ENCODE measurements around the gene FCMR.

FCMR gene, protein sequence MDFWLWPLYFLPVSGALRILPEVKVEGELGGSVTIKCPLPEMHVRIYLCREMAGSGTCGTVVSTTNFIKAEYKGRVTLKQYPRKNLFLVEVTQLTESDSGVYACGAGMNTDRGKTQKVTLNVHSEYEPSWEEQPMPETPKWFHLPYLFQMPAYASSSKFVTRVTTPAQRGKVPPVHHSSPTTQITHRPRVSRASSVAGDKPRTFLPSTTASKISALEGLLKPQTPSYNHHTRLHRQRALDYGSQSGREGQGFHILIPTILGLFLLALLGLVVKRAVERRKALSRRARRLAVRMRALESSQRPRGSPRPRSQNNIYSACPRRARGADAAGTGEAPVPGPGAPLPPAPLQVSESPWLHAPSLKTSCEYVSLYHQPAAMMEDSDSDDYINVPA
- long read RNA-seq, donor 1 = 0 reads
- long read RNA-seq, donor 2 = 0 reads
- long read RNA-seq, donor 3 = 0 reads
- long read RNA-seq, donor 4 = 0 reads
- long read RNA-seq, donor 5, partial matches to known transcripts = 0 of 1 reads
- long read RNA-seq, donor 5, other reads (novel, unspliced or antisense) = 0 of 1 reads
- long read RNA-seq, donor 6, partial matches to known transcripts = 0 of 1 reads
- long read RNA-seq, donor 6, other reads (novel, unspliced or antisense) = 0 of 1 reads
- long read RNA-seq, donor 7, partial matches to known transcripts = 0 of 2 reads
- long read RNA-seq, donor 7, other reads (novel, unspliced or antisense) = 0 of 2 reads
- long read RNA-seq, donor 8 = 0 reads

DNA sequence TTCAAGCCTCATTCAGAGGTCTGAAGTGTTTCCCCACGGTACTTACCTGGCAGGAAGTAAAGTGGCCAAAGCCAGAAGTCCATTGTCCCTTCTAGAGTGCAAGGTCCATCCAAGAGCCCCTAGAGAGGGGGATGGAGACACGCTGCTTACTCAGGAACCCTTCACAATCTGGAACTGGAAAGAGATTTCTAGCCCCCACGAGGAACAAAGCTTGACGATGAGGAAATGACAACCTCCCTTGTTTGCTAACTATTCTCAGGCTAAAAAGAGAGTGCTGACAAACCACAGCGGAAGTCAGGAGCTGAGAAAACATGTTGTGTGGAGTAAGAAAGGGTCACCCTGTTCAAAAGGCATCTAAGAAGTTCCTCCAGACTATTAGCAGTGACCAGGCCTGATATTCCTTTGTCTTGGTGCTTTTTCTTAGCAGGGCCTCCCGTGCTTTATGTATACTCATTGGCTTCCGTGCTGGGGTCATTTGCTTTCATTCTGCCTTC is at the start of gene FCMR:
Gene FCMR, minus strand, starts transcription at position 170 of the 494 bp plus-strand sequence. Its CDS starts 87 bp downstream, at position 83.
- DNase-seq = no peak

DNA sequence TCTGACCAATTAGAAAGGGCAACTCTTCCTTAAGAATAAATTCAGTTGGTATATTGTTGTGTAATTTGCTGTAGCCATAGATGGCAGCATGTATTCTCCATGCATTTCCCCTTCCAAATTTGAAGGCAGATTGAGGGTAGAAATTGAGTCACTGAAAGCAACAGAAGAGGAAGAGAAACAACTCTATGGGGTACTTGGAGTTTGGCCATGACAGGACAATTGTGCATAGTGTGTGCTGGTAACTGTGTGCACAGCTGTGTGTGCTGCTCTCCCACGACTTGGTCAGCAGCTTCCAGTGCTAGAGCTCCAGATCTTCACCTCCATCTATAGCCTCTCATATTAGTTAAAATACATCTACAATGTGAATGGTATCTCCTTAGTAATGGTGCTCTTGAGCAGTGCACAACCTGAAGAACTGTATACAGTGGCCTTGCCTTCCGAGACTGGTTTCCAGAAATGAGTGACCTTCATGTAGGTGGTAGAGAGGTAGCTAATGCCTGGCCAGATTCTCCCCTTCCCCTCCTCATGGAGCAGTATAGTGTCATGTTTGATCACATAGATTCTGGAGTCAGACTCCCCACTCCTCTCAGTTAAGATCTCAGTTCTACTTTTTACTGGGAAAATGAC is 49.4 kb upstream of the FCMR start:
- no peak for DNase-seq

DNA sequence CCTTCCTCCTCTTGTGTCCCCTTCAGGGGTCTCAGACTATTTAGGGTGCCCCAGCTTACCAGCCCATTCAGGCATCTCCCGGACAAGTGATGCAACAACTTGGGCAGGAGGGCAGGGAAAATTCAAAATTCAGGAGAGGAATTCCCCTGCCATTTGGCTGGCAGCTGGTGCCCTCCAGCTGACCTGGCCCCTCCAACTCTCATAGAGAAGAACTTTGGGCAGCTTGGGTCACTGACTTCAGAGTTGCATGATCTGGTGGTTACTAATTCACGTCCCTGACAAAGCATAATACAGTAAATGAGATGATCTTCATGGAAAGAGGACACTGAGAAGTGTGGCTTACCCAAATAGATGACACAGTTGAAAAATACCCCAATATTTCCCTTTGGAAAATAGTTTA is 48.7 kb upstream of the FCMR start, which contains the start of gene FCAMR:
Gene FCAMR, minus strand, starts transcription at position 15 of the 400 bp plus-strand sequence. CDS start 335 bp downstream, outside the sequence.
- no peak for DNase-seq

DNA sequence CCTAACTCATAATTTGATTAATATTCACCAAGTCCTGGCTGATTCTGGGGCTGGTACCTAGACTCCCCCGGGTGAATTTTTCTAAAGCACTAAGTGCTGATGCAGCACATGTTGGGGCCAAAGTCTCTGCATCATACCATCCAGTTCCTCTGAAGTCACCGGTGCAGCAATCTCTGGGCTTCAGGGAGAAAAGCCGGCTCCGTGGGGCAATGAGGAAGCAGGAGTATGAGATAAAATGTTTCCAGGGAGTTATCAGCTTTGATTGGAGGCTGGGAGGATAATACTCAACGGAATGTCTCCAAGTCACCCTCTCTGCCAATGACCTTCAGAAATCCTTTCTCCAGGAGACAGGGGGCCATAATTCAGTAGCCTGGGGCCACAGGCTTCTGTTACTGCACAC is 47.3 kb upstream of the FCMR start:
- DNase-seq = no peak

DNA sequence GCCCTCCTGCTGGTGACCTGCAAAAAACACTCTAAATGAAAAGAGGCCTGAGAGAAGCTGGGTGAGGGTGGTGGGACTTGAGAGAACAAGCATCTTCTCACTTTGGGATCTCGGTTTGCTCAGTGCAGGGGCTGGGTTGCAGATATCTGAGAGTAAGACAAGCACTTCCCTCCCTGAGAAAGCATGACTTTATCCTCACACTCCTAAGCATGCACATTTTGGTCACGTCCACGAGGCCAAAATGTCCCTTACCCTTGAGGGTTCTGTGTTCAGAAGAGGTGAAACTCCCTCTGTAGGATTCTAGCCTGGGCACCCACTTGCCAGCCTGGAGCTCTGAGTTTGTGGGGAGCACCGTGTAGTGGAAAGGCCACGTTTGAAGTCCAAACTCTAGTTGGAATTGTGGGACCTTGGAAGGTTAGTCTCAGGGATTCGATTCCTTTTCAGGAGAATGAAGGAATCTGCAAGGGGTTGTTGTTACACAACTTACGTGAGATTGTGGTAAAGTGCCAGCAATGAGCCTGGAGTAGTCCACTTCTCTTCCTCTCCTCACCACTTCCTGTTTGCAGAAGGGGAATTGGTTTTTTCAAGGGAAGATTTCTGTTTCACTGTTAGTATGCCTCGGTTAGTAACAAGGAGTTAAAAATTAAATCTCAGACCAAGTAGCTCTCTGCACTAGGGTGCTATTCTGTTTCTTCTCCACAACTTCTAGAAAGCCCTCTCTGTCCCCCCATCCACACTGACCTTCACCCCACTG is 45.5 kb upstream of the FCMR start:
- no peak for DNase-seq

DNA sequence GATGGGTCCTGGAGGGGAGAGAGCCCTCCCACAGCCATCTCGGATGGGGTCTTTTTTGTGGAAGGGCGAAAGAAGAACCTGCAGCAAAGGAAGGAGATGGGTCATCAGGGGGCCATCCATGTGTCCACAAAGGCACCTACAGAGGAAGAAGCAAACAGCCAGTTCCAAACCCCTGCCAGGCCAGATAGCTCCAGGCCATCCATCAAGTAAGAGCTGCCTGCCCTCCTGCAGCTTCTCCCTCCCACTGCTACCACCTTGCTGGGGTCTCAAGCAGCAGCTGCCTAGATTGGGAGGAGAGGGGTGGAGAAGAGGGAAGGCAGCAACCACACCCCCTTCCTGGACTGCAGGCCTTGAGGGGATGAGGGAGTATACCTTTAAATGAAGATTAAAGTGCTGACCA is 44.0 kb upstream of the FCMR start:
- DNase-seq = no peak

DNA sequence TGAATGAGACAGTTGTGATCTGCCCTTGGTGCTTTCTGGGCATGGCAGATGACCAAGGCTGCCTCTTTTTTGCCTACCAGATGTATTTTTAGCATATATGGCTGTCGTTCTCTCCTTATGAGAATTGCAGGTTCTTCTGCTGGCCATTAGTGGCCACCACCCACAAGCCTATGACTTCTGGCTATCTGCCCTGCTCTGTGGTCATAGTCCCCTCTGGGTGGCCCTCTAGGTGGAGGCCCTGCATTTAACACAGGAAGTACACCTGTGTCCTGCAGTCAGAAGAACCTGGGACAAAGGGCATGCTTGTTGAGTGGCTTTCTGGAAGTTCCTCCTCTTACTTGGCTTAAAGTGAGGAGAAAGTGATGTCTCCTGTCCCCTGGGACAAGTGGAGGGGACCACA is 42.0 kb upstream of the FCMR start:
- DNase-seq = no peak

DNA sequence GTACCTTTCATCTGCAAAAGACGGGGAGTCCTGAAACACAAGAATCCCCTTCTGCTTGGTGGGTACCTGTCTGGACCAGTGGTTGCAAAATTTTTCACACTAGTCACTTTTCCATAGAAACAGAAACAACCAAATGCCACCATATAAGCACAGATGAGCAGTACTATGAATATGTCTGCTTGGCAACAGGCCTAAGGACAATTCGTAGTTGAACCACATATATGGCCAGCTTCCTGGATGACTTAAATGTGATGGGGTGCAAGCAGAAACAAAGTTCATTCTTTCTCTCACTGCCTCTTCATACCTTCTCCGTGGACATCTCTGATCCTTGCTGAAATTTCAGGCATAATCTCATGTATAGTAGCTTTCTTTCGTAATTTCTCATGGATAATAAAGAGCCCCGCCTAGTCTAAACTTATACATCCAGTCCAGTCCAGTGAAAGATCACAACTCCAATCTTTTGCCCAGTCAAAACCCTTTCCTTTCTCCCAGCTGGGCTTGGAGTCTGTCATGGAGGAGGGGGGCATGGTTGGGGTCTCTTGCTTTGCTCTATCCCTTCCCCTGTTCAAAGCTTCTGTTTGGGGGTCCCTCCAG is 41.5 kb upstream of the FCMR start:
- no peak for DNase-seq

DNA sequence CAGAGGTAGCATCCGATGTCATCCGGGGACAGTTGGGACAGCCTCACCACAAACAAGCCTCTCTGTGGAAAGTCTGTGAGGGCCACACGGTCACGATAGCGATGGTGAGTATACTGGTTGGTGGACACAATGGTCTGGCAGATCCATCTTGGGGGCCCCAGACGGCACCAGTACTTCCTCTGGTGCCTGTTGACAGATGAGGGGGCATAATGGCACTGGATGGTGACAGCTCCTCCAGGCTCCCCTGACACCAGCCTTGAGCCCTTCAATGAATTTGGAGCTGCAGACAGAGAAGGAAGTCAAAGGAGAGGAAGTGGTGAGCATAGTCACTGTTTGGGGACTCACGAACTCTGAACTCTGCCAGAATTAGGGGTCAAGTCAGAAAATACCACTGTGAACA is 40.5 kb upstream of the FCMR start:
- DNase-seq = no peak

DNA sequence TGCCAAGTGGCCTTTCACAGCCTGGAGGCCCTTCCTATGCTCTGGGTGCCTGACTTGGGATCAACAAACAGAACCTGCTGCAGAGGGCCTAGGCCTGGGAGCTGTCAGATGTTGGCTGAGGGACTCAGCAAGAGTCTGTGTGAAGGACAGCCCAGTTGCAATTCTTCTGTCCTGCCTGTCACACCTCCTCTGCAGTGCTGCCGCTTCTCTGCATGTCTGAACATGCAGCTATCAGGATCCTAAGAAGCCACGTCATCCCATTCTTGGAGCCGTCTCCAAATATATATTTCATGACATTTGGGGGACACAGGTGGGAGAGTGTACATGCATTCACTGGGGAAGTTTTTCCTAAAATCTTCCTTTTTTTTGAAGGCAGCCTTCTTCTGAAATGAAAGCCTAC is 39.9 kb upstream of the FCMR start:
- no peak for DNase-seq

DNA sequence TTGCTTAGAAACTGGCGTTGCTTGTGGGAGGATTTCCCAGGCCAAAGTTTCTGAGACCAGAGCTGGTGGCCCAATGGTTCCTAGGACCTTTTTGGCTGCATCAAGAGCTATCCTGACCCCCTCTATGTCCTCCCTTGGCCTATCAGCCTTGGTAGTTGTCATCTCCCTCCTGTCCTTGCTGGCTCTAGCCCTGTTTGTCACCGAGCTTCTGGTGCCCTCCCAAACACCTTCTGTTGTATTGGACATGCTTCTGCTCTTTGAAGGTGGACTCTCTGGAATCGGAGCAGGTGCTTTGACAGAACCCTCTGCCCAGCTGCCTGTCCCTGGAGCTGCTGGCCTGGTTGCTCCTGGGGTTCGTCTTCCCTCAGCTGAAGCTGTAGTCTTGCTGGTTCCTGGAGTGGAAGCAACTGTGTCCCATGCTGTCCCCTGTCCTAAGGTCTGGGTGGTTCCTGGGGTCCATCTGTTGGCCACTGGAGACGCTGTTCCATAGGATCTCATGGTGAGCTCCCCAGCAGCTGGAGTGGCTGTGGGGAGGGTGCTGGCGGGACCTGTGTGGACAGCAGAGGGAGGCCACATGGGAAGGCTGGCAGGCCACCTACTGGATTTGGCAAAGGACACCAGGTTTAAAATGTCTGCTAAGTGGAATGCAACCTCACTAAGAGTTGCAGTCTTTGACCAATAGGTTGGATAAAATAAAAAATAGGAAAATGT is 39.1 kb upstream of the FCMR start:
- DNase-seq = no peak

DNA sequence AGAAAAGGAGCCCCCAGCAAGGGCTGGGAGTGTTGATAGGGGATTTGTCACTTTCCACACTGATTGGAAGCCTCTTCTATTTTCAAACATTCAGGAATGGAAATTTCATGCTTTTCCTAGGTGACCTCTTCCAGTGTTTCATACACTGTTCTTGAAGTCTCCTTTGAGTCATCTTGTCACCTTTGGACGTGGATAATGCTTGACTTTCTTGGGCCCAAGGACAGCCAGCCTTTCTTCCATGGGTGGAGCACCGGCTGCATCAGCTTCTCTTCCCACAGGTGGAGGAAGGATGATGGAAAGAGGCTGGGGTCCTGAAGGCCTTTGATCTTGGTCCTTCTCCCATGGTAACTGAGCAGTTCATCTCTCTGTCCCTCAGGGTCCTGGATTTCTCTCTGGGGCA is 36.4 kb upstream of the FCMR start:
- DNase-seq = no peak

DNA sequence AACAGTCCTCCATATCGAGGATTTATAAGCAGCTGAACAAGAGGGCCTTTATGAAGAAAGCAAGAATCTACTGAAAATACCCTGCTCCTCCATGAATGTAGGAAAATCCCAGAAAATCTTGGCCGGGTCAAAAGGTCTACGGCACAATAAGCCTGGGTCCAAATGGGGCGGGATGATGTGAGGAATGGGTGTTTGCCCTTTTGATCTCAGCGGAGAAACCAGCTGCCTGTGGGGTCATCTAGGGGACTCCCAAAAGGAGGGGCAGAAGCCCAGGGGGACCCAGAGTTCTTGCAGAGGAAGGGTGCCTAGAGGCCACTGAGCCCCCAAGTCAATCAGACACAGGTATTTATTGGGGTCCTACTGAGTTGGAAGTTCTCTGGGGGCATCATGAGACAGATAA is 35.9 kb upstream of the FCMR start:
- no peak for DNase-seq

DNA sequence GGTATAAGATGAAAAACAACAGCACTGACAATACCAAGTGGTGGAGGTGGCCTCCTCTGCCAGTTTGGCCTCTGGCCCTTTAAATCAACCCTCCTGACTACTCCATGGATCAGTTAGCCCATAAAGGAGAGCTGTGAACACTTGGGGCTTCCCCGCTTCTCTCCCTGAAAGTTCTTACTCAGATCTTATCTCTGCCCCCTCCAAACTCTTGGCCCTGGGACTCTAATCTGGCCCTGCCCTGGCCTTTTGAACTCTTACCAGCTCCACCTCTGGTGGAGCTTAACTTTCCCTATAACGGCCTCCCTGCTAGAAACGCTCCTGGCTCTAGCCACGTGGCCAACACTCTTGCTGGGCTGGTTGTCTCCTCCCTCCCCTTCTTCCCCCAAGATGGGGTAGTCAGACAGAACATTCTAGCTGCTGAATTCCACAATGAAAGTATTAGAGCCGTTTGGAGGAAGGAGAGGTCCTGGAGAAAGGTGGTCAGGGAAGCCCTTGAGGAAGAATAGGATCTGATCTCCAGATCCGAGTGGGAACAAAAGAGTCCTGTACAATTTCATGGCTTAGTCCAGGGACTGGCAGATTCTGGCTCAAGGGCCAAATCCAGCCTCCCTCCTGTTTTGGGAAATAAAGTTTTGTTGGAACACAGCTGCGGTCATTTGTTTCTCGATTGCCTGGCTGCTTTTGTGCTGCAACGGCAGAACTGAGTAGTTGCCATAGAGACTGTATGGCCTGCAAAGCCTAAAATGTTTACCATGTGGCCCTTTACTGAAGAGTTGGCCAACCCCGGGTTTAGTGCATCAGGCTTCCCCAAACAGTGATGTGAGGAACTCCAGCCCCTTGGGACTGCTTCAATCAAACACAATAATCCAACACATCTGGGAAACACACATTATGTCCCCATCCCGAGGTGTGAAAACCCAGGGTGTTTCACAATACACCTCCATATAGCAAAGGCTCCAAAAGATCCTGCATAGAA is 34.0 kb upstream of the FCMR start:
- DNase-seq = no peak

DNA sequence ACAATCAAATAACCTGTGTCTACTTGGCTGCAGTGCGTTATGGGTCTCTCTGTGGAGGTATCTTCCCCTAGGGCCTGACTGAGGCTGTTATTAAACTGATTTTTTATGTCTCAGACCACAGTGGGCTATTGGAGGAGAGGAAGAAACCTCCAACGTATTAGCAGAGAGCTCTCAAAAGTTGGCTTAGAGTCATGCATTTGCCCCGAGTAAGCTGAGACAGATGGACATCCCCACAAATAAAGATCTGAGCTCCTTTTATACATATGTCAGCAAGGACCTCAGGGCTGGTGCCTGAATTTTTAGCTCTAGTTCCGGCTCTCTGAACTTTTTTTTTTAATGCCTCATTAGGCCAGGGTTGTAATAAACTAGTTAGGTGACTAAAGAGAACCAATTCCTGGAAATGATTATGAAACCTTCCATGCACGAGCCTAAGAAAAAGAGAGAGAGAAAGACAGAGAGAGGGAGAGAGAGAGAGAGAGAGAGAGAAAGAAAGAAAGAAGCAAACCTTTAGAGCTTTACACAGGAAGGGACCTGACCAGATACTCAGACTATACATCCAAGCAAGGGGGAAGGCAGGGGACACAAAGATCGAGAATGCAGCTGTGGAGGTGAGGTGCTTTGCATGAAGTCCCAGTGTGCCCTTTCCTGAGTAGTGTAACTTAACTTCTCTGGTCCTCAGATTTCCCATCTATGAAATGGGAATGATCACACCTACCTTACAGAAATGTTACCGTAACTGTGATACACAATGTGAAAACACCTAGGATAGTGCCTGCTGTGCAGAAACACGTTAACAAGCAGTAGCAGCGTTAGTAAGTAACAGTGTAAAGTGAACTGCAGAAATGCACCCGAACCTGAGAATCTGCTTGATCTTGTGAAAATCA is 33.0 kb upstream of the FCMR start:
- no peak for DNase-seq

DNA sequence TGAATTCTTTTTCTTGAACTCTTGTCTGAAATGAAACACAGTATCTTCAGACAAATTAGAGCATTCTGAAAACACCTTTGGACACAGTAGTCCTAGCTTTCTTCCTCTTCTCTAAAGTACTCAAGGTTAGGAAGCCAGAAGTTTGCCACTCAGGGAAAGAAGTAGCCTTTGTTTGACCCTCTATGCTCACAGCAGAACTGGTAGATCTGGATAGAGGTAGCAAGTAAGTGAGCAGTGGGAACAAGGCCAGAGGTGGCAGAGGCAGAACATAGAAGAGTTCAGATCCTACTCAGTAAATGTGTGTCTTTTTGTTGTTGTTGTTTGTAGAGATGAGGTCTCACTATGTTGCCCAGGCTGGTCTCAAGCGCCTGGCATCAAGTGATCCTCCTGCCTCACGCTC is 31.9 kb upstream of the FCMR start:
- no peak for DNase-seq

DNA sequence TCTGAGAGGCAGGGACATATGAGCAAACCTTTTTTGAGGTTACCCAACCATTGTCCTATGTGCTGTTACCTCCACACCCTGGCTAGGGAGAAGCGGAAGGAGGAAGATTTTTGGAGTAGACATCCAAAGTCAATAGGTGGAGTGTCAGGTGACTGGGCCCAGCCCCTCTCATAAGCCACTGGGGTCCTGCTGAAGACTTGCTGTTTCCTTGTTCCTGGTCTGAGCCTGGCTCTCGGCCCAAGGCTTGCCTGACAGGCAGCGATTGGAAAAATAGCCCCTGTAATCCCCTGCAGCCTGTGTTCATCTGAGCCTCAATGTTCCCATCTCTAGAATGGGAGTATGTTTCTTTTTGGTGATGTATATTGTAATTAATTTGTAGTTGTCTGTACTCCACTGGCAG is 31.4 kb upstream of the FCMR start:
- no peak for DNase-seq

DNA sequence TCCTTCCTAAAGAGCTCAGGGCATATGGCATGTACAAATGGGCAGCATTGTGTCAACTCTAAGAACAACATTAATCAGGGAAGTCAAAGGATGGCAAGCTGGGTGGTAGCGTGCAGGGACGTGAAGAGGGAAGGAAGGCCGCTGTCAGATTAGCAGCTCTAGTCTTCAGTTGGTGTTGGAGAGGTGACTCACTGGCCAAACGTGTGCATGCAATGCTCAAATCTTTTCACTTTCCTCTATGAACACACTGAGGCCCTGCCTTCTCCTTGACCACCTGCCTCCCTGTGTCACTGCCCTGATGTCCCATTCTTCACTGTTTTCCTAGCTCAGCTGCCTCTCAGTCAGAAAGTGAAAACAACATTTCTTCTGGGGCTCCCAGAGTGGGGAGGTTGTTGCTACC is 30.4 kb upstream of the FCMR start:
- no peak for DNase-seq
